ENCODE data around the gene EDRF1.

Gene EDRF1

GRCh38 chr10:125722811-125723210, 3.3 kb downstream of the EDRF1 start:
- Histone ChIP-seq H2BK120ac (ENCODE audit: insufficient read depth, low read length, poor library complexity) (no peak overlapping the region), H3K4me1 (ENCODE audit: control insufficient read depth in 1 of 2, insufficient read depth in 2 of 2, low read length in 2 of 2) (peaks cover 0 to 3% of the 10 kb centered on the region in 2 experiments), H2BK5ac (ENCODE audit: low read depth, low read length, poor library complexity) (no peak overlapping the region), H2BK12ac (ENCODE audit: low read length) (no peak overlapping the region), H3K79me1 (ENCODE audit: low read length) (peaks cover 9% of the 10 kb centered on the region), H2AFZ (ENCODE audit: insufficient read depth, low read length, poor library complexity) (no peak overlapping the region), H3K23ac (ENCODE audit: low read length) (no peak overlapping the region), H3K27me3 (ENCODE audit: insufficient read depth, low read length) (no peaks in the 10 kb centered on the region), H3K79me2 (ENCODE audit: control insufficient read depth, insufficient read depth, low read length, poor library complexity) (peaks cover 13% of the 10 kb centered on the region), H3K18ac (ENCODE audit: low read length) (no peak overlapping the region), H3K9me3 (ENCODE audit: insufficient read depth, low read depth, low read length) (no peaks in the 10 kb centered on the region), H3K27ac (ENCODE audit: low read depth, low read length) (no peak overlapping the region), H2AK5ac (ENCODE audit: low read length) (no peak overlapping the region), H3K36me3 (ENCODE audit: control insufficient read depth in 1 of 2, insufficient read depth in 2 of 2, low read length in 2 of 2) (peaks cover 6 to 20% of the 10 kb centered on the region in 2 experiments), H4K8ac (ENCODE audit: low read depth, low read length) (no peak overlapping the region), H3K4me2 (ENCODE audit: low read length) (no peak overlapping the region), H3K14ac (ENCODE audit: low read length) (no peak overlapping the region), H3K4me3 (ENCODE audit: low read depth, low read length) (no peak overlapping the region), H4K91ac (ENCODE audit: low read depth, low read length) (no peak overlapping the region), H3K9ac (ENCODE audit: low read length) (no peak overlapping the region), H4K12ac (ENCODE audit: low read depth, low read length) (no peak overlapping the region), H3K4ac (ENCODE audit: low read depth, low read length) (no peak overlapping the region)
- no CpG with 5 or more reads among the region's 1 CpG for WGBS (ENCODE audit: extremely low coverage, insufficient coverage, insufficient read length)
- DNase-seq: no peak

GRCh38 chr10:125726914-125727313, 7.4 kb downstream of the EDRF1 start:
- Histone ChIP-seq H2AFZ (ENCODE audit: insufficient read depth, low read length, poor library complexity) (no peak overlapping the region), H3K27ac (ENCODE audit: low read depth, low read length) (no peak overlapping the region), H3K14ac (ENCODE audit: low read length) (no peak overlapping the region), H3K36me3 (ENCODE audit: control insufficient read depth in 1 of 2, insufficient read depth in 2 of 2, low read length in 2 of 2) (peaks cover 12 to 36% of the 10 kb centered on the region in 2 experiments), H4K91ac (ENCODE audit: low read depth, low read length) (no peak overlapping the region), H3K9ac (ENCODE audit: low read length) (no peak overlapping the region), H3K4ac (ENCODE audit: low read depth, low read length) (no peak overlapping the region), H3K27me3 (ENCODE audit: insufficient read depth, low read length) (no peaks in the 10 kb centered on the region), H3K79me1 (ENCODE audit: low read length) (no peaks in the 10 kb centered on the region), H3K23ac (ENCODE audit: low read length) (no peak overlapping the region), H3K9me3 (ENCODE audit: insufficient read depth, low read depth, low read length) (no peaks in the 10 kb centered on the region), H2BK12ac (ENCODE audit: low read length) (no peak overlapping the region), H4K8ac (ENCODE audit: low read depth, low read length) (no peak overlapping the region), H3K4me3 (ENCODE audit: low read depth, low read length) (no peak overlapping the region), H3K4me1 (ENCODE audit: control insufficient read depth in 1 of 2, insufficient read depth in 2 of 2, low read length in 2 of 2) (no peaks in the 10 kb centered on the region), H4K12ac (ENCODE audit: low read depth, low read length) (no peak overlapping the region), H3K18ac (ENCODE audit: low read length) (no peak overlapping the region), H2BK5ac (ENCODE audit: low read depth, low read length, poor library complexity) (no peak overlapping the region), H3K4me2 (ENCODE audit: low read length) (no peak overlapping the region), H2BK120ac (ENCODE audit: insufficient read depth, low read length, poor library complexity) (no peak overlapping the region), H2AK5ac (ENCODE audit: low read length) (no peak overlapping the region), H3K79me2 (ENCODE audit: control insufficient read depth, insufficient read depth, low read length, poor library complexity) (no peaks in the 10 kb centered on the region)
- no CpG with 5 or more reads among the region's 7 CpGs for WGBS (ENCODE audit: extremely low coverage, insufficient coverage, insufficient read length)
- DNase-seq: no peak

- Histone ChIP-seq H2BK120ac (ENCODE audit: insufficient read depth, low read length, poor library complexity) (no peak overlapping the region), H3K14ac (ENCODE audit: low read length) (no peak overlapping the region), H3K4me3 (ENCODE audit: low read depth, low read length) (no peak overlapping the region), H2AFZ (ENCODE audit: insufficient read depth, low read length, poor library complexity) (no peak overlapping the region), H4K8ac (ENCODE audit: low read depth, low read length) (no peak overlapping the region), H3K4ac (ENCODE audit: low read depth, low read length) (no peak overlapping the region), H2BK12ac (ENCODE audit: low read length) (no peak overlapping the region), H3K9me3 (ENCODE audit: insufficient read depth, low read depth, low read length) (no peaks in the 10 kb centered on the region), H3K79me1 (ENCODE audit: low read length) (no peaks in the 10 kb centered on the region), H4K91ac (ENCODE audit: low read depth, low read length) (no peak overlapping the region), H2AK5ac (ENCODE audit: low read length) (no peak overlapping the region), H3K9ac (ENCODE audit: low read length) (no peak overlapping the region), H2BK5ac (ENCODE audit: low read depth, low read length, poor library complexity) (no peak overlapping the region), H3K18ac (ENCODE audit: low read length) (no peak overlapping the region), H4K12ac (ENCODE audit: low read depth, low read length) (no peak overlapping the region), H3K27me3 (ENCODE audit: insufficient read depth, low read length) (no peaks in the 10 kb centered on the region), H3K23ac (ENCODE audit: low read length) (no peak overlapping the region), H3K79me2 (ENCODE audit: control insufficient read depth, insufficient read depth, low read length, poor library complexity) (no peaks in the 10 kb centered on the region), H3K4me1 (ENCODE audit: control insufficient read depth in 1 of 2, insufficient read depth in 2 of 2, low read length in 2 of 2) (no peaks in the 10 kb centered on the region), H3K4me2 (ENCODE audit: low read length) (no peak overlapping the region), H3K27ac (ENCODE audit: low read depth, low read length) (no peak overlapping the region), H3K36me3 (ENCODE audit: control insufficient read depth in 1 of 2, insufficient read depth in 2 of 2, low read length in 2 of 2) (peaks cover 12 to 37% of the 10 kb centered on the region in 2 experiments)
- no peak for DNase-seq
- no CpG with 5 or more reads among the region's 3 CpGs for WGBS (ENCODE audit: extremely low coverage, insufficient coverage, insufficient read length)
Observed at GRCh38 chr10:125727436-125727835, 7.9 kb downstream of the EDRF1 start.

GRCh38 chr10:125734148-125734547, 14.6 kb downstream of the EDRF1 start:
- no peak overlapping the region for H3K18ac ChIP-seq (ENCODE audit: low read length)
- H2BK5ac ChIP-seq (ENCODE audit: low read depth, low read length, poor library complexity): no peak overlapping the region
- no peak overlapping the region for H3K4me2 ChIP-seq (ENCODE audit: low read length)
- no peak overlapping the region for H3K9ac ChIP-seq (ENCODE audit: low read length)
- no peaks in the 10 kb centered on the region for H3K79me2 ChIP-seq (ENCODE audit: control insufficient read depth, insufficient read depth, low read length, poor library complexity)
- no peaks in the 10 kb centered on the region for H3K27me3 ChIP-seq (ENCODE audit: insufficient read depth, low read length)
- H3K4me1 ChIP-seq (ENCODE audit: control insufficient read depth in 1 of 2, insufficient read depth in 2 of 2, low read length in 2 of 2): no peaks in the 10 kb centered on the region
- H3K36me3 ChIP-seq (ENCODE audit: control insufficient read depth in 1 of 2, insufficient read depth in 2 of 2, low read length in 2 of 2): peaks cover 7 to 35% of the 10 kb centered on the region in 2 experiments
- H2BK120ac ChIP-seq (ENCODE audit: insufficient read depth, low read length, poor library complexity): no peak overlapping the region
- H4K91ac ChIP-seq (ENCODE audit: low read depth, low read length): no peak overlapping the region
- H3K9me3 ChIP-seq (ENCODE audit: insufficient read depth, low read depth, low read length): no peaks in the 10 kb centered on the region
- H4K8ac ChIP-seq (ENCODE audit: low read depth, low read length): no peak overlapping the region
- no CpG with 5 or more reads among the region's 1 CpG for WGBS (ENCODE audit: extremely low coverage, insufficient coverage, insufficient read length)
- H3K4me3 ChIP-seq (ENCODE audit: low read depth, low read length): no peak overlapping the region
- H4K12ac ChIP-seq (ENCODE audit: low read depth, low read length): no peak overlapping the region
- H2AFZ ChIP-seq (ENCODE audit: insufficient read depth, low read length, poor library complexity): no peak overlapping the region
- H2BK12ac ChIP-seq (ENCODE audit: low read length): no peak overlapping the region
- no peak for DNase-seq
- H3K4ac ChIP-seq (ENCODE audit: low read depth, low read length): no peak overlapping the region
- no peaks in the 10 kb centered on the region for H3K79me1 ChIP-seq (ENCODE audit: low read length)
- no peak overlapping the region for H2AK5ac ChIP-seq (ENCODE audit: low read length)
- no peak overlapping the region for H3K23ac ChIP-seq (ENCODE audit: low read length)
- H3K14ac ChIP-seq (ENCODE audit: low read length): no peak overlapping the region
- no peak overlapping the region for H3K27ac ChIP-seq (ENCODE audit: low read depth, low read length)
